Measurements from ENCODE around the gene SGCD.

DNA sequence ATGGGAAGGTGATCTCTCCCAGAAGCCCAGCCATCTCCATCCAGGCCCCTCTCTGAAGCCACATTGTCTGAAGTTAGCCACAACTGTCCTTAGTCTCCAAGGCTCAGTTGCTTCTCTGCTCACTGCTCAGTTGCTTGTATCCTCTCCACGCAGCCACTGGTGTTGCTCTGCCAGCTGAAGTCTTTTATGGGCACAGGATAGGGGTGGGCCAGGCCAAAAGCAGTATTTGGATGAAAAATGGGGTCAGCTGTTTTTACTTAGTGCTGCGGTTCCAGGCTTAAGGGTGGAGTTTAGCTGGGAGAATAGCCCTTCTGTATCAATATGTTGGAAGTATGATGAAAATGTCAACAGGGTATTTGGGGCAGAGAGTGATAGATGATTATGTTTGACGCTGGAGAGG, 354.3 kb downstream of the SGCD start:
- TF ChIP-seq SIN3A (IDR thresholded peaks at IDR 0.05; ENCODE audit: borderline replicate concordance, insufficient read depth, low read length) = no peak
- no peak for TF ChIP-seq TAF1 (IDR thresholded peaks at IDR 0.05; ENCODE audit: borderline replicate concordance, insufficient read depth, low read length)
- no peak for TF ChIP-seq POLR2AphosphoS5 (IDR thresholded peaks at IDR 0.05; ENCODE audit: low read depth, low read length)
